NCI-H345 treated with DMSO at 0.1 percent for 48 hours (cell line): ENCODE measurements around the gene PSME4.
"Not testable (repeated sequence)": the region's sequence is repeated elsewhere in the genome, so short reads cannot be mapped to it uniquely, and the experiment has no call there.

Source experiments
- DNase-seq: peaks from one replicate; lab custom pipeline; 2025; ENCODE audit not compliant: unreplicated experiment; lab: John Stamatoyannopoulos, UW

Gene PSME4

GRCh38 chr2:53886406-53887280 is 84.2 kb downstream of the PSME4 start:
- no peak for DNase-seq

GRCh38 chr2:53884883-53885282 is 85.9 kb downstream of the PSME4 start:
- DNase-seq: no peak

- DNase-seq: no peak
Observed at GRCh38 chr2:53881986-53882385, 88.8 kb downstream of the PSME4 start.

- no peak for DNase-seq
Observed at GRCh38 chr2:53881360-53881759, 89.4 kb downstream of the PSME4 start.

GRCh38 chr2:53880756-53881155 is 90.0 kb downstream of the PSME4 start:
- no peak for DNase-seq

- no peak for DNase-seq
Observed at GRCh38 chr2:53877556-53877955, 93.2 kb downstream of the PSME4 start.

GRCh38 chr2:53877112-53877511 is 93.7 kb downstream of the PSME4 start:
- no peak for DNase-seq

- no peak for DNase-seq
Observed at GRCh38 chr2:53874401-53874950, 96.3 kb downstream of the PSME4 start.

- no peak for DNase-seq
Observed at GRCh38 chr2:53867773-53868172, 103.0 kb downstream of the PSME4 start.

- DNase-seq: no peak
Observed at GRCh38 chr2:53867169-53867568, 103.6 kb downstream of the PSME4 start.

GRCh38 chr2:53865962-53866361 is 104.8 kb downstream of the PSME4 start:
- no peak for DNase-seq

- DNase-seq: no peak
Observed at GRCh38 chr2:53865264-53865663, 105.5 kb downstream of the PSME4 start.

GRCh38 chr2:53863538-53864227 is 107.1 kb downstream of the PSME4 start:
- no peak for DNase-seq

- no peak for DNase-seq
Observed at GRCh38 chr2:53861824-53862223, 109.0 kb downstream of the PSME4 start.

GRCh38 chr2:53859206-53860181 is 111.3 kb downstream of the PSME4 start, which contains the start of gene GPR75:
Gene GPR75 (minus strand): TSS chr2:53859967. CDS start chr2:53854756, 5,211 bp downstream.
- DNase-seq: no peak

GRCh38 chr2:53856272-53856671 is 114.5 kb downstream of the PSME4 start:
- no peak for DNase-seq

- DNase-seq: no peak
Observed at GRCh38 chr2:53854678-53855077, 116.1 kb downstream of the PSME4 start.

GRCh38 chr2:53852532-53852931 is 118.3 kb downstream of the PSME4 start:
- DNase-seq: no peak

GRCh38 chr2:53851052-53851757 is 119.6 kb downstream of the PSME4 start:
- DNase-seq: not testable (repeated sequence)

- DNase-seq: no peak
Observed at GRCh38 chr2:53848062-53848461, 122.7 kb downstream of the PSME4 start.
